GM19035 (cell line): ENCODE measurements around the gene AFF4.
"Not testable (repeated sequence)": the region's sequence is repeated elsewhere in the genome, so short reads cannot be mapped to it uniquely, and the experiment has no call there.

Source experiments
- ATAC-seq: cut with Tn5 transposase; IDR thresholded peaks from one replicate; pipeline ENCODE4 v1.9.1; 2021; ENCODE audit not compliant: unreplicated experiment

Gene AFF4

GRCh38 chr5:132961123-132961815 is 2.2 kb downstream of the AFF4 start:
- ATAC-seq: not testable (repeated sequence)

GRCh38 chr5:132956166-132956799 is 7.2 kb downstream of the AFF4 start:
- ATAC-seq: not testable (repeated sequence)

GRCh38 chr5:132953710-132954109 is 9.7 kb downstream of the AFF4 start:
- no peak for ATAC-seq

DNA sequence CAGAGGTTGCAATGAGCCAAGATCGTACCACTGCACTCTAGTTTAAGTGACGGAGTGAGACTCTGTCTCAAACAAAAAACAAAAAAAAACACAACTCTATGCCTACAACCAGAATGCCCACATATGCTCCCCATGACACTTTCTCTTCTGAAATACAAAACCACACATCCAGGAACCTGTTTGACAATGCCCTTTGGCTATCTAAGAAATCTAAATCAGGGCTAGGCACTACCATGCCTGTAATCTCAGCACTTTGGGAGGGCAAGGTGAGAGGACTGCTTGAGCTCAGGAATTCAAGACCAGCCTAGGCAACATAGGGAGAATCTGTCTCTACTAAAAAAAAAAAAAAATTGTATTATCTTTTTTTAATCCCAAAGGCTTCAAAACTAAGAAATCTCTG is 10.6 kb downstream of the AFF4 start:
- ATAC-seq: no peak

DNA sequence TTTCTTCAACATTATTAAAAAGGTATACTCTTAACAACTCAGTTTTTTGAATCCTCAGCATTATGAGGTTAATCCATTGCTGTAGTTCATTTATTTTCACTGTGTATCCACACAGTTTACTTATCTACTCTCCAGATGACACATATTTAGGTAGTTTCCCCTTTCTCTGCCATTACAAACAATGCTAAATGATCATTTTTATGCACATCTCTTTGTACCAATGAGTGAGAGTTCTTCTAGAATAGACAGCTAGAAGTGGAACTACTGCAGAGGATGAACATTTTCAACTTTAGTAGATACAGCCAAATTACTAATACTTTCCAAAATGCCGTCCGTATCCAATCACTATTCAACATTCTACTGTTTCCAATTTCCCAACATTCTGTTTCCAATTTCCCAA is 11.5 kb downstream of the AFF4 start:
- no peak for ATAC-seq

- ATAC-seq: no peak
Measured at GRCh38 chr5:132949136-132949535, 14.3 kb downstream of the AFF4 start.

DNA sequence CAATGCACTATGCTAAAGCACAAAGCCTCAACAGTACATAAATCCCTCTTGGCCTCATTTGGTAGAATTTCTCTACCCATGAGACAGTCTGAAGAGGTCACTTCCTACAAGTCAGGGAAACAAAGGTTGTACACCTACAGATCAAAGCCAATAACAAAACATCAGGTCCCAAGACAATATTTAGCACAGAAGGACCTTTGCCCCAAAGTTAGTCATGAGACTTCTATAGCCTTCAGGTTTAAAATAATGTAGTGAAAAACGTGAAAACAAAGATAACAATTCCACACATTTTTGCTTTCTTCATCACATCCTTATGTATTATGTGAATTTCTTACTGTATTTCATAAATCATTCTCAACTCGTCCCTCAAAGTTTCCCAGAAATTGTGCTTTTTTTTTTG is 15.8 kb downstream of the AFF4 start:
- ATAC-seq: no peak

- not testable (repeated sequence) for ATAC-seq
Measured at GRCh38 chr5:132945315-132945714, 18.1 kb downstream of the AFF4 start.

GRCh38 chr5:132943362-132944022 is 19.9 kb downstream of the AFF4 start:
- no peak for ATAC-seq

DNA sequence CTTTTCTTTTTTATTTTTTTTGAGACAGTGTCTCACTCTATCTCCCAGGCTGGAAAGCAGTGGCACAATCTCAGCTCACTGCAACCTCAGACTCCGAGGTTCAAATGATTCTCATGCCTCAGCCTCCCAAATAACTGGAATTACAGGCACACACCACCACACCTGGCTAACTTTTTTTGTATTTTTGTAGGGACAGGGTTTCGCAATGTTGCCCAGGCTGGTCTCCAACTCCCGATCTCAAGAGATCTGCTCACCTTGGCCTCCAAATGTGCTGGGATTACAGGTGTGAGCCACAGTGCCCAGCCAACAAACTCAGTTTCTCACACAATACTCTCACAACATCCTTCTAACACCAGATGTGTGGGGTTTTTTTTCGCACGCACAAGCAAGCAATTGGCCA is 22.1 kb downstream of the AFF4 start:
- ATAC-seq: no peak

DNA sequence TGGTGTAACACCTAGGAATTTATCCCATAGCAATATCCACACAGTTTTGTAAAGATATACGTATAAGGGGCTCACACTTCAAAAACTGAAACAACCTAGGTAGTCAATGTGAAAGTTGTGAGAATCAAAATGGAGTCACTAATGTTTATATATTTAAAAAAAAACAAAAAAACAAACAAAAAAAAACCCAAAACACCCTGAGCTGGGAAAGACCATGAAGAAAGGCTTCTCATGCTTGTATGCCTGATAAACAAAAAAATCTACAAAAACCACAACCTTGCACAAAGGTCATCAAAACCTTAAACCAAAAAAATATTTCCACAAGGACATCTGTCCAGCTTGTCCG is 35.4 kb downstream of the AFF4 start:
- no peak for ATAC-seq

DNA sequence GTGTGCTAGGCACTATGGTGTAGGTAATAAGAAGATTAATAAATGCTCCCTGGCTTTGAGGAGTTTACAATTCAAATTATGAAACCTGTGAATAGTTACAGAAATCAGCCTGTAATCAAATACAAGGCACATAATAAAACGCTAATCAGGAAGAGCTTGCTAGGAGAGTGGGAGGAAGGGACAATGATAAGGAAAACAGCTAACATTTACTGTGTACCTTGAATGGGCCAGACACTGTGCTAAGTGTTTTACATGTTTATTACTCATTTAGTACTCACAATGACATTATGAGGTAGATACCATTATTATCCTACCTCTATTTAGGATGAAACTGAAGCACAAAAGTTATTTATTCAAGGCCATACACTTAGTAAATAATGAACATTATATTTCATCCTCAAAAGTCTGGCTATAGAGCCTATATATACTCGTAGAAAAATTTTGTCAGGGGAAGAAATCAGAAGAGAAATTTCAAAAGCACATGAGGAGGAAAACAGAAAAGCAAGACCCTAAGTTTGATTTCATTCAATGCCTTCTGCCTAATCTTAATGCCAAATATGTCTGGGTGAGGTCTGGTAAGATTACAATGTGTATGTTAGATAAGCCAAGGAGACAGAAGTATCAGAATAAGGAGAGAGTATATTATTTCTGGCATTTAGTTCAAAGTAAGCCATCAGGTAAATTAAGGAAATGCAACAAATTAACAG is 35.9 kb downstream of the AFF4 start:
- ATAC-seq: no peak

- ATAC-seq: no peak
Measured at GRCh38 chr5:132926437-132926836, 37.0 kb downstream of the AFF4 start.

DNA sequence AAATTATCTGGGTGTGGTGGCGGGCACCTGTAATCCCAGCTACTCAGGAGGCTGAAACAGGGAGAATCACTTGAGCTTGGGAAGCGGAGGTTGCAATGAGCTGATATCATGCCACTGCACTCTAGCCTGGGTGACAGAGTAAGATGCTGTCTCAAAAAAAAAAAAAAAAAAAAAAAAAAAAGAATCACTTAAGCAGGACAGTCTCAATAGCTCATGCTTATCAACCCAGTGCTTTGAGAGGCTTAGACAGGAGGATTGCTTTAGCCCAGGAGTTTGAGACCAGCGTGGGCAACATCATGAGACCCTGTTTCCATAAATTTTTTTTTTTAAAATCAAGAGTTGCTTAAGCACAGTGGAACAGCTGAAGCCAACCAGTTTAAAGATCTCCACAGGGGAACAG is 47.3 kb downstream of the AFF4 start:
- ATAC-seq: no peak

DNA sequence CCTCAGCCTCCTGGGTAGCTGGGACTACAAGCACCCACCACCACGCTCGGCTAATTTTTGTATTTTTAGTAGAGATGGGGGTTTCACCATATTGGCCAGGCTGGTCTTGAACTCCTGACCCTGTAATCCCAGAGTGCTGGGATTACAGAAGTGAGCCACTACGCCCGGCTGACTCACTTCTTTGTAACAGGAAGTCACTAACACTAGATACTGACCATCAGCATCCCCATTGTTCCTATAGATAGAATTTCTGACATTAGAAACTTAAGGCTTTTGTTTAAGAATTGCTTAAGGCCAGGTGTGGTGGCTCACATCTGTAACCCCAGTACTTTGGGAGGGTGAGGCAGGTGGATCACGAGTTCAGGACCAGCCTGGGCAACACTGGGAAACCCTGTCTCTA is 47.8 kb downstream of the AFF4 start:
- ATAC-seq: no peak

DNA sequence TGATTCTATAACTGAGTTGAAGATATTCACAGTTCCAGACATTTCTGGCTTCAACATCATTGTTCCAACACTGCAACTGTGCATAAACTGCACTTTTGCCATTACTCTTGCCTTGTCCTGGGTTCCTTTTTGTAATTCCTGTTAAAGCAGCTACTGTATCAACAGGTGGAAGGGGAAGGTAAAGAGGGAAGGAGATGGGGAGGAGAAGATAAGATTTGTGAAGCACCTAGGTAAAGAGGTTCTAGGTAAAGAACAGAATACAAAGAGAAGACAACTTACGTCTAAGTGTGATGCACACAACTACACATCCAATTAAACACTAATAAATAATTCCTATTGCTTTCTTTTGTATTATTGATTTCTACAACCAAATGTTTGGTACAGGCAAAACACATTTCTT is 53.7 kb downstream of the AFF4 start:
- ATAC-seq: no peak

GRCh38 chr5:132907161-132907560 is 56.3 kb downstream of the AFF4 start:
- ATAC-seq: no peak

- no peak for ATAC-seq
Measured at GRCh38 chr5:132905938-132906337, 57.5 kb downstream of the AFF4 start.

GRCh38 chr5:132901730-132902129 is 61.7 kb downstream of the AFF4 start:
- ATAC-seq: no peak

- ATAC-seq: no peak
Measured at GRCh38 chr5:132901036-132901435, 62.4 kb downstream of the AFF4 start.

- no peak for ATAC-seq
Measured at GRCh38 chr5:132898094-132898493, 65.3 kb downstream of the AFF4 start.

- no peak for ATAC-seq
Measured at GRCh38 chr5:132896685-132897084, 66.7 kb downstream of the AFF4 start.
